Breast epithelium (tissue), 4 donors: Measurements from ENCODE around the gene DNAH10. TPM values are rescaled to one million over a fixed set of nuclear protein-coding genes. Genes with fewer than 3 reads are reported as not detected.

Source experiments
- DNase-seq, 2 donors: peaks; one replicate each; pipeline ENCODE4 v3.0.0-alpha.2; 2019; ENCODE audit warnings: low spot score in 2 of 2
- H3K27ac ChIP-seq, 2 donors: fragments of 200-600 bp; sonication (generic) in 1 of 2; one replicate each; pipeline ENCODE4 v1.5.1; 2016 to 2019; ENCODE audit warnings: mild to moderate bottlenecking in 1 of 2
- H3K27me3 ChIP-seq, 2 donors: fragments of 200-600 bp; sonication (generic) in 1 of 2; one replicate each; pipeline versions ENCODE4 v1.5.1 to v1.6.0; 2017 to 2019; ENCODE audit warnings: control low read depth in 1 of 2, mild to moderate bottlenecking in 1 of 2
- H3K36me3 ChIP-seq: fragments of 200-600 bp; one replicate; pipeline ENCODE4 v1.5.1; 2019
- H3K4me1 ChIP-seq, 2 donors: fragments of 200-600 bp; sonication (generic); one replicate each; pipeline ENCODE4 v1.5.1; 2016 to 2019; ENCODE audit warnings: control low read depth in 1 of 2
- H3K4me3 ChIP-seq, 3 donors: fragments of 200-600 bp; sonication (generic); 1 replicate in 2 of 3; 2 replicates in 1 of 3; pipeline ENCODE4 v1.5.1; 2016 to 2019; ENCODE audit warnings: mild to moderate bottlenecking in 3 of 3, moderate library complexity in 2 of 3
- H3K9me3 ChIP-seq, 2 donors: fragments of 200-600 bp; sonication (generic) in 1 of 2; one replicate each; pipeline ENCODE4 v1.5.1; 2016 to 2019; ENCODE audit warnings: control low read depth in 1 of 2
- POLR2A ChIP-seq: fragments of 450-650 bp; IDR thresholded peaks from one replicate; pipeline ENCODE4 v1.6.1; 2016; ENCODE audit warnings: antibody characterized with exemption, mild to moderate bottlenecking, moderate library complexity
- POLR2AphosphoS5 ChIP-seq, 3 donors: sonication (generic); formaldehyde crosslinking; IDR thresholded peaks; one replicate each; pipeline ENCODE4 v1.6.1; 2017; ENCODE audit warnings: antibody characterized with exemption in 3 of 3
- intact Hi-C: fragments of 100-400 bp; cut with DNase I; formaldehyde crosslinking; loops from one replicate; pipeline ENCODE4 v1.15.1; 2023; ENCODE audit warnings: low total_unique reads
- total RNA-seq, 3 donors: library from RNA; depleted of rRNA; stranded (reverse); fragments of >200 nt; gene quantifications; one replicate each; pipeline ENCODE4 v1.1.0, GENCODE V29; 2016
- TF ChIP-seq, protein P1 (sequence below), 3 donors: fragments of 450-650 bp; IDR thresholded peaks; one replicate each; pipeline ENCODE4 v1.5.1; 2016 to 2017; ENCODE audit warnings: antibody characterized with exemption in 3 of 3, mild to moderate bottlenecking in 3 of 3, moderate library complexity in 3 of 3

Gene DNAH10
- total RNA-seq, 3 donors from 2014 or later = under 0.01 to 0.44 (median 0.33) TPM

- H3K27me3 ChIP-seq = no peaks in the 10 kb centered on the region
- DNase-seq = no peak
- no peaks in the 10 kb centered on the region for H3K36me3 ChIP-seq
- H3K9me3 ChIP-seq = no peaks in the 10 kb centered on the region
- no peak overlapping the region for H3K27ac ChIP-seq
- TF ChIP-seq, protein P1, sequence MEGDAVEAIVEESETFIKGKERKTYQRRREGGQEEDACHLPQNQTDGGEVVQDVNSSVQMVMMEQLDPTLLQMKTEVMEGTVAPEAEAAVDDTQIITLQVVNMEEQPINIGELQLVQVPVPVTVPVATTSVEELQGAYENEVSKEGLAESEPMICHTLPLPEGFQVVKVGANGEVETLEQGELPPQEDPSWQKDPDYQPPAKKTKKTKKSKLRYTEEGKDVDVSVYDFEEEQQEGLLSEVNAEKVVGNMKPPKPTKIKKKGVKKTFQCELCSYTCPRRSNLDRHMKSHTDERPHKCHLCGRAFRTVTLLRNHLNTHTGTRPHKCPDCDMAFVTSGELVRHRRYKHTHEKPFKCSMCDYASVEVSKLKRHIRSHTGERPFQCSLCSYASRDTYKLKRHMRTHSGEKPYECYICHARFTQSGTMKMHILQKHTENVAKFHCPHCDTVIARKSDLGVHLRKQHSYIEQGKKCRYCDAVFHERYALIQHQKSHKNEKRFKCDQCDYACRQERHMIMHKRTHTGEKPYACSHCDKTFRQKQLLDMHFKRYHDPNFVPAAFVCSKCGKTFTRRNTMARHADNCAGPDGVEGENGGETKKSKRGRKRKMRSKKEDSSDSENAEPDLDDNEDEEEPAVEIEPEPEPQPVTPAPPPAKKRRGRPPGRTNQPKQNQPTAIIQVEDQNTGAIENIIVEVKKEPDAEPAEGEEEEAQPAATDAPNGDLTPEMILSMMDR (IDR thresholded peaks at IDR 0.05) = no peak
- TF ChIP-seq POLR2A (no peak), POLR2AphosphoS5 (IDR thresholded peaks at IDR 0.05) (no peak)
- intact Hi-C loops = no loop called here
- no peaks in the 10 kb centered on the region for H3K4me1 ChIP-seq
- H3K4me3 ChIP-seq = no peak overlapping the region
Measured at GRCh38 chr12:123940627-123940966, 178.5 kb downstream of the DNAH10 start.

GRCh38 chr12:123941000-123941399, 178.9 kb downstream of the DNAH10 start:
- H3K27me3 ChIP-seq = no peaks in the 10 kb centered on the region
- H3K4me1 ChIP-seq = no peaks in the 10 kb centered on the region
- no peak for DNase-seq
- TF ChIP-seq, protein P1 (IDR thresholded peaks at IDR 0.05) = no peak
- TF ChIP-seq POLR2A (no peak), POLR2AphosphoS5 (IDR thresholded peaks at IDR 0.05) (no peak)
- no peaks in the 10 kb centered on the region for H3K9me3 ChIP-seq
- intact Hi-C loops = no loop called here
- H3K27ac ChIP-seq = no peak overlapping the region
- no peaks in the 10 kb centered on the region for H3K36me3 ChIP-seq
- no peak overlapping the region for H3K4me3 ChIP-seq

DNA sequence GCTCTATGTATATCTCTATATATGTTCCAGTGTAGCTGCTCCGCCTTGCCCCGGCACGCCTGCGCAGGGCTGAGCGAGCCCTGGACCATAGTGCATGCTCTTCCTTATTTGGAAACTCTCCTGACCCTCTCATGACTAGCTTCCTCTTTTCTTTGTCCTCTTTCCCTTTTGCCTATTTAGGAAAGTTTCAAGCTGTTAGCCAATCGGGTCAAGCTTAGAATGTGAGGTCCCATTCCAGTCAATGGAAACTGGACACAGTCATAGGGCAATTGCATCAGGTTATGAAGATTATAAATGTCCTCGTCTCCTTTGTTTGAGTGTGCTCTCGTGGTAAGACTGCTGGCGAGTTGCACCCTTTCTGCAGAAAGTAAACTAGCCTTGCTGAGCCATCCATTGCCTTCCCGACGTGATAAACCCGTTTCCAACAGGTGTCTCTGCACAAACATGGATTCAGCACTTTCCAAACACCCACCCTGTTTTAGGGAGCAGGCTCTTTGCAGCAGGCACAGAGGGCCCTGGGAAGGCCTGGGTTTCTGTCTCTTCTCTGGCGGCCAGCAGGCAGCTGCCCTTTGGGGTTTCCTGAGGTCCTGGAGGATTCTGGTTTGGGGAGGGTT, 179.6 kb downstream of the DNAH10 start:
- TF ChIP-seq, protein P1 (IDR thresholded peaks at IDR 0.05) = no peak
- TF ChIP-seq POLR2A (no peak), POLR2AphosphoS5 (IDR thresholded peaks at IDR 0.05) (no peak)
- intact Hi-C loops = no loop called here
- no peak overlapping the region for H3K4me3 ChIP-seq
- no peak overlapping the region for H3K27ac ChIP-seq
- no peaks in the 10 kb centered on the region for H3K36me3 ChIP-seq
- no peaks in the 10 kb centered on the region for H3K4me1 ChIP-seq
- DNase-seq = no peak
- H3K9me3 ChIP-seq = no peaks in the 10 kb centered on the region
- H3K27me3 ChIP-seq = no peaks in the 10 kb centered on the region

DNA sequence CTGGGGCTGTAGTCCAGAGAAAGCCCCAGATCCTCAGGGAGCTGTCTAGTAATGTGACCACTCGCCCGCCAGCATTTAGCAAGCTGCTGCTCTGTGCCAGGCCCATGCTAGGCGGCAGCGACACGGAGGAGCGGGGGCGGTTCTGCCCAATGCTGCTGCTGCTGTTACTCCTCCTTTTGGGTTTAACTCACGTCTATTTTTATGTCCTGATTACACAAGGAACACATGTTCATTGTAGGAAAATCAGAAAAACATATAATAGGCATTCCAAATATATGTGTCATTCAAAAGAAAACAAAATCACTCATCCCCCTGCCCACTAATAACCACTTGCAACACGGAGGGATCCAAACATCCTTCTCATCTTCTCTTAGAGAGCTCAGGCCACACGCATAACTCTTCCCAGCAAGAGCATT, 180.1 kb downstream of the DNAH10 start:
- Histone ChIP-seq H3K9me3 (no peaks in the 10 kb centered on the region), H3K4me1 (no peaks in the 10 kb centered on the region), H3K4me3 (no peak overlapping the region), H3K36me3 (no peaks in the 10 kb centered on the region), H3K27me3 (no peaks in the 10 kb centered on the region), H3K27ac (no peak overlapping the region)
- intact Hi-C loops = no loop called here
- no peak for TF ChIP-seq POLR2A
- no peak for DNase-seq

DNA sequence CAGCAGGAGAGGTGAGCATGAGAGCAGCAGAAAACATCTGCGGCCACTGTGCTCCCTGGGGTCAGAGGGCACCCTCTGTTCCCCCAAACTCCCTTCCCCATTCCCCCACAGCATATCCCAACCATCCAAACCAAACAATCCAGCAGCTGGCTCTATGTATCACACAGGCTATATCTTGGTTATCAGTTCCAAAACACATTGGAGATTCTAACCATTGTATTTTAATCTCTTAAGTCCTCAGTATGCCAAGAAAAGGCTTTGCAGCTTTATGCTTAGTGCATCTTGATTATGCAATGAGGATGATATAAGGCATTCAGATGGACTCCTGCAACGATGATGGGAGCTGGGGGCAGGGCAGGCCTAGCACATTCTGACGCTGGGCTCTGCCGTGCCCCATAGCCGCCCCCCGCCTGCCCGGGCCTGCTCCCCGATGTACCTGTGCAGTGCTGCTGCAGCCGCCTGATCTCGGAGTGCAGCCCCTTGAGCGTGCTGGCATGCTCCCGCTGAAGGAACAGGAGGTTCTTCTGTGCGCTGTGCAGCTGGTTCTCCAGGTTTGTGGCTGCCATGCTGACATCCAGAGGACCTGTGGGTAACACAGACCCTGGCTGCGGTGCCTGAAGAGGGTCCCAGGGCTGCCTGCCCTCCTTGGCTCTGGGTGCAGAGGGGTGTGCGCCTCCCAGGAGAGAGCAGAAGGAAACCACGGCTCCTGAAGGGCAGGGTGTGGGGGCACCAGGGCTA, 181.0 kb downstream of the DNAH10 start:
- H3K4me3 ChIP-seq = no peak overlapping the region
- H3K27me3 ChIP-seq = no peaks in the 10 kb centered on the region
- DNase-seq = no peak
- TF ChIP-seq POLR2A = no peak
- TF ChIP-seq, protein P1 (IDR thresholded peaks at IDR 0.05) = no peak
- TF ChIP-seq POLR2AphosphoS5 (IDR thresholded peaks at IDR 0.05) = no peak
- intact Hi-C loops = no loop called here
- H3K36me3 ChIP-seq = no peaks in the 10 kb centered on the region
- no peak overlapping the region for H3K27ac ChIP-seq
- no peaks in the 10 kb centered on the region for H3K4me1 ChIP-seq
- no peaks in the 10 kb centered on the region for H3K9me3 ChIP-seq
